ENCODE data around the gene FNBP1L.

Gene FNBP1L

GRCh38 chr1:93575621-93576284, 127.8 kb downstream of the FNBP1L start:
- TF ChIP-seq CTCF (IDR thresholded peaks at IDR 0.05; ENCODE audit: borderline replicate concordance, insufficient read depth, low read depth, low read length), result no peak
- no peak overlapping the region for H3K4me3 ChIP-seq (ENCODE audit: low read depth, low read length)

DNA sequence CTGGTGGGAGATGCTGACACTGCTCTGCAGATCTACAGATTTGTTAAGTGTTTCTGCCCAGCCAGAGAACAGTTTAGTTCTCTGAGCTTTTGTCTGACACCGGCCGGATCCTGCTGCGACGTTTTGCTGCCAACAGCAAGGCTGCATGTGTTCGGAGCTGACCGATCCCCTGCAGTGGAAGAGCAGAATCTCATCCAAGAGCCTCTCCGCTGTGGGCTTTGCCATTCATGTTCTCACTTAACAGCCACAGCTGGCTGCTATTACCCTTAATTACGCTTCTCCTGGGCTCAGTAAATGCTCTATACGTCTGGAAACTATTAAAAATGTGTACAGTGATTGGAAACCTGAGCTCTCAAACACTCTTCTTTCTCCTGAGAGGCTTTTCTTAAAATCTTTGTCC, 128.4 kb downstream of the FNBP1L start:
- no peak overlapping the region for H3K4me3 ChIP-seq (ENCODE audit: low read depth, low read length)
- no peak for TF ChIP-seq CTCF (IDR thresholded peaks at IDR 0.05; ENCODE audit: borderline replicate concordance, insufficient read depth, low read depth, low read length)

GRCh38 chr1:93576746-93577145, 128.8 kb downstream of the FNBP1L start:
- H3K4me3 ChIP-seq (ENCODE audit: low read depth, low read length), result no peak overlapping the region
- no peak for TF ChIP-seq CTCF (IDR thresholded peaks at IDR 0.05; ENCODE audit: borderline replicate concordance, insufficient read depth, low read depth, low read length)

DNA sequence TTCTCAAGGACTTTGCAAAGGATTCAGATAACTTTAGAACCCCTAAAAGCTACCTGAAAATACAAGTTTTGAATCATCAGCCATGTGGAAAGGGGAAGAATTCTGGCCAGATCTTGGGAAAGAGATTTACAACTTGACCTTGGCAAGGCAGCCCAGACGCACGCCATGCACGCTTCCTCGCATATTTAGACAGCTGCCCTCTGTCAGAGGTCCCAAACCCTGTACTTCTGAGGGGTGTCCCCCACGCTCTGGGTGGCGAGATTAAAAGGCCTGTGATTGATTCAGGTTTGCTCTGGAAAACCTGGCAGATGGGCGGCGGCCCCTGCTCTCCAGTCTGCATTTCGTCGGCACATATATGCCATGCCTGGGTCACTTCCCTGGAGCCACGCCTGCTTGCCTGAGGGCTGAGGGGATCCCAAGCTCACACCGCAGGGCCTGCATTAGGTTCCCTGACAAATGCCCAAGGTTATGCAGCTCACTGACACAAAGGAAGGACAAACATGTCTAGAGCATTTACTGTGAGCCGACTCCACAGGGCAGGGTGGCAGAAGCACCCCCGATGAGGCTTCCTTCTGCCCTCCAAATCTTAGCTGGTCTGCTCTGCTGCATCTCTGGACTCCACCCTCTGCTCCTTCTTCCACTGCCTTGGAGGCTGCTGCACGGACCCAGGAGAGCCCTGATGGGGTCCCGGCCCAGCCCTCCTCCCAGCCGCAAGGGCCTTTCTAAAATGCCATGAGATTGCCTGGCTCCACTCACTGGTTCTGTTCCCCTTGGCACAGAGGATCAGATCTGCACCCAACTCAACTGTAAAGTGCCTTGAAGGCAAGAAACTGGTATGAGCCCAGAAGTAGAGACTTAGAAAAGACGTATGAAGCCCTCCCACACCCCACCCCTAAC, 129.9 kb downstream of the FNBP1L start:
- no peak overlapping the region for H3K4me3 ChIP-seq (ENCODE audit: low read depth, low read length)
- no peak for TF ChIP-seq CTCF (IDR thresholded peaks at IDR 0.05; ENCODE audit: borderline replicate concordance, insufficient read depth, low read depth, low read length)

GRCh38 chr1:93578433-93578830, 130.5 kb downstream of the FNBP1L start:
- H3K4me3 ChIP-seq (ENCODE audit: low read depth, low read length), result no peak overlapping the region
- no peak for TF ChIP-seq CTCF (IDR thresholded peaks at IDR 0.05; ENCODE audit: borderline replicate concordance, insufficient read depth, low read depth, low read length)

DNA sequence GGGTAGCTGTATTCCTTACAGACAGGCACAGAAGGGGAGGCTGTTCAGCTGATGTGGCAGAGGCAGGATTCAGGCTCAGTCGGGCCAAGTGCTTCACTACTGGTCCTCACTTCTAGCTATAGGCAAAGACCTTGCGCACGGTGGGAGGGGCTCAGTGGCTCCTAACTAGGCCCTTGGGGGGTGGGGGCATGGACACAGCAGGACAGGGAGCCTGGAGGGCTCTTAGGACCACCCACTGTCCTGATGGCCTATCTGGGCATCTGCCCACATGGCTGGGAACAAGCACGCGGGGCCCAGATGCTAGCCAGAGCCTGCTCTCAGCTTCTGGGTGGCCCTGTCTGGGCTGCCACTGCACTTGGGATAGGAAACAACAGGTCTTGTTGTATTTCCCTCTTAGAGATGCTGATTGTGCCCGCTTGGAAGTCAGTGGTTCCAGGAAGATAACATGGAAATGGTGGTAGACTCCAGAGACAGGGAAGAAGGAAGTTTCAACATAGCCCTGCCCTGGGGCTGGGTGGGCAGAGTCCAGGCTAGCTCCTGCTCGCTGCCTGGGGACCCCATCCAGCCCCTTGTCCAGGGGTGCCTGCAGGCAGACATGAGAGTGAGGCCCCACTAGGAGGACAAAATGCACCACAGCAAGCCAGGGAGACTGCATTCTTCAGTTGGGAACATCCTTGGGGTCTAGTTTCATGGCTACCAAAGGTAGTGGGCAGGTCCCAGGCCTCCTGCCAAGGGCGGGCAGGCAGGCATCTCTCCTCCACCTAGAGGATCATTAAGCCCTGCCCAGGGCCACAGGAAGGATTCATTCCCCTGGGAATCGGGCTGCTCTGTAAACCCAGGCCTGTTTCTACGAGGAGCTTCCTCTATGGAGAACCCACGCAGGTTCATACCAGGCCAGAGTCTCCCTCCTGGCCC, 131.2 kb downstream of the FNBP1L start:
- no peak for TF ChIP-seq CTCF (IDR thresholded peaks at IDR 0.05; ENCODE audit: borderline replicate concordance, insufficient read depth, low read depth, low read length)
- H3K4me3 ChIP-seq (ENCODE audit: low read depth, low read length), result no peak overlapping the region
